NCI-H2196 (cell line): ENCODE data around the gene FASTK.

Experiments
- DNase-seq: peaks from one replicate; lab custom pipeline; 2025; ENCODE audit not compliant: unreplicated experiment; lab: John Stamatoyannopoulos, UW

The FASTK gene

DNA sequence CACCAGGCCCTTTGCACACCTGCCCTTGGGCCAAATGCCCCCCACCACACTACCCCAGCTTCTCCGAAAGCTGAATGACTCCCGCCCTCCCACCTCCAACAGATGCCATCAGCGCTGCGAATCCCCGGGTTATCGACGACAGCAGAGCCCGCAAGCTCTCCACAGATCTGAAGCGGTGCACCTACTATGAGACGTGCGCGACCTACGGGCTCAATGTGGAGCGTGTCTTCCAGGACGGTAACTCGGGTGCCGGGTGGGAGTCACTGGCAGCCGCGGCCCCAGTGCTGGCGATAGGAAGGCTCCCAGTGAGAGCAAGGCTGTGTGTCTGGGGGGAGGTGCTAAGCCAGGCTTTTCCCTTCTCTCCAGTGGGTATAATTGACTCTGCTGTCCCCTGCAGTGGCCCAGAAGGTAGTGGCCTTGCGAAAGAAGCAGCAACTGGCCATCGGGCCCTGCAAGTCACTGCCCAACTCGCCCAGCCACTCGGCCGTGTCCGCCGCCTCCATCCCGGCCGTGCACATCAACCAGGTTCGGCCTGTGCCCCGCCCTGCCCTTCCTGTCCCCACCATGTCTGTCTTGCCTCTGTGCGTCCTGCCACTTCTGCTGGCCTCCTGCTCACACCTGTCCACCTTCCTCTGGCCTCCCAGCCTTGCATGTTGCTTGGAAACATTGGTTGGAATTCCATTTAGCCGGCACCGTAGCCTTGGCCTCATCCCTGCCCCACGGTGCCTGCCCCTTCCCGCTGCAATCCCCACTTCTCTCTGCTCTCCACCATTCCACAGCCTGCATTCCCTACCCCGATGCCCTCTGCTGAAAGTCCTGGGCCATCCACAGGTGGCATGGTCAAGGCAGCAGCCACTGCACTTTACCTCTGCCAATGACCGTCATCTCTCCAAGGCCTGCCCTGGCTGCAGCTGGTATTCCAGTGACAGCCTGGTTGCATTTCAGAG lies 37.8 kb upstream of the FASTK start:
- no peak for DNase-seq

DNA sequence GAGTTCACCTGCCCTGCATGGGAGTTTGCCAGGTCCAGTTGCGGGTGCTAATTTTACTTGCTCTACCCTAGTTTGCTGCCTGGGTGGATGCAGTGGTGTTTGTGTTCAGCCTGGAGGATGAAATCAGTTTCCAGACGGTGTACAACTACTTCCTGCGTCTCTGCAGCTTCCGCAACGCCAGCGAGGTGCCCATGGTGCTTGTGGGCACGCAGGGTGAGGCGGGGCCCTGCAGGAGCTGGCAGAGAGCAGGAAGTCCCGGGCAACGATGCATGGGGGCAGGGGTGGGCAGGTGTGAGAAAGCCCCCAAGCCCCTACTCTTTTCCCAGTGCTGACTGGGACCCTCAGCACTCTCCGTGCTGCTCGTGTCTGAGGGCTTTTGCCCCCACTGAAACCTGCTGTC lies 37.0 kb upstream of the FASTK start:
- DNase-seq: no peak

DNA sequence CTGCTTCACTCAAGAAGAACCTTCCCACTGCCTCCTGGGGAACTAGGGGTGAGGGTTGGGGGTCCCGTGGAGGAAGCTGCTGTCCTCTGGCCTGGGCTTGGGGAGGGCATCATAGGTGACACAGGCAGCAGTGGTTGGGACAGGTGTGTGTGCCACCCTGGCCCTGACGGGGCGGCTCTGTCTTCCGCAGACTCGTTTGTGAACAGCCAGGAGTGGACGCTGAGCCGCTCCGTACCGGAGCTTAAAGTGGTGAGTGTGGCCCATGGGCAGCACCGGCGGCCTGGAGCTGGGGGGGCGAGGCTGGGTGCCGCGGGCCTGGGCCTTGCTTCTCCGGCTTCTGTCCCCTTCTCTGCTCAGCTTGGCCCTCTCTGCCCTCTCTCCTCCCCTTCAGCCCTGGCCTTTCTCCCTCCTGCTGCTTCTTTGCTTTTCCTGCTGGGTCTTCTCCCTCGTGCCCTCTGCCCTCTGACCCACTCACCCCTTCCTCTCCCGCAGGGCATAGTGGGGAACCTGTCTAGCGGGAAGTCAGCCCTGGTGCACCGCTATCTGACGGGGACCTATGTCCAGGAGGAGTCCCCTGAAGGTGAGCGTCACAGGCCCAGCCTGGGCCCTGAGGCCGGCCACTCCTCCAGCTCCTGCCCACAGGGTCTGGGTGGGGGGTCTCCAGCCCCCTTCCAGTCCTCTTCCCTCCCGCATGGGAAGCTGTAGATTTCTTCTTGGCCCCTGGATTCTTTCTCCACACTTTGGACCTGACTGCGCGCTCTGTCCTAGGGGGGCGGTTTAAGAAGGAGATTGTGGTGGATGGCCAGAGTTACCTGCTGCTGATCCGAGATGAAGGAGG lies 36.2 kb upstream of the FASTK start:
- no peak for DNase-seq

DNA sequence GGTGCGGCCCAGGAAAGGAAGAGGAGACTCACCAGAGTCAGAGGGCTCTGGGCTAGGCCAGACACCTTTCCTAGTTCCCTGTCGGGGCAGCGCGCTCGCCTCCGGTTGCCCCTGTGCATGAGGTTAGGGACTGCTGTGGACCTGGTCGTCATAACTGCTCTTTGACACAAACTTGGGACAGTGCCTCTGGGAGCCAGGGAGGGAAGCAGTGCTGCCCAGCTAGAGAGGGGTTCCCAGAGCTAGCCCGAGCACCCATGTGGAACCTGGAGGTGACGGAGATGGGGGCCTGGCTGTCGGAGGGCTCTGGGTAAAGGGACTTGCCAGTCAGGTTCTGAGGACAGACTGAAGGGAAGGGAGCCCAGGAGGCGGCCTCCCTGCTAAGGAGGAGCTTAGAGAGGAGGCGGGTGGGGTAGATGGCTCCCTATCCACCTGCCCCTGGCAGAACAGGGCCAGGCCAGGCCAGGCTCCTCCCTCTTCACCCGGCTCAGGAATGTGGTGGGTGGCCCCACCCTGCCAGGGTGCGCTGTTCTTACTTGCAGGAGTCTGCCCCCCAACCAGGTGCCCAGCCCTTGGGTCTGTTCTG lies 35.3 kb upstream of the FASTK start:
- DNase-seq: no peak

DNA sequence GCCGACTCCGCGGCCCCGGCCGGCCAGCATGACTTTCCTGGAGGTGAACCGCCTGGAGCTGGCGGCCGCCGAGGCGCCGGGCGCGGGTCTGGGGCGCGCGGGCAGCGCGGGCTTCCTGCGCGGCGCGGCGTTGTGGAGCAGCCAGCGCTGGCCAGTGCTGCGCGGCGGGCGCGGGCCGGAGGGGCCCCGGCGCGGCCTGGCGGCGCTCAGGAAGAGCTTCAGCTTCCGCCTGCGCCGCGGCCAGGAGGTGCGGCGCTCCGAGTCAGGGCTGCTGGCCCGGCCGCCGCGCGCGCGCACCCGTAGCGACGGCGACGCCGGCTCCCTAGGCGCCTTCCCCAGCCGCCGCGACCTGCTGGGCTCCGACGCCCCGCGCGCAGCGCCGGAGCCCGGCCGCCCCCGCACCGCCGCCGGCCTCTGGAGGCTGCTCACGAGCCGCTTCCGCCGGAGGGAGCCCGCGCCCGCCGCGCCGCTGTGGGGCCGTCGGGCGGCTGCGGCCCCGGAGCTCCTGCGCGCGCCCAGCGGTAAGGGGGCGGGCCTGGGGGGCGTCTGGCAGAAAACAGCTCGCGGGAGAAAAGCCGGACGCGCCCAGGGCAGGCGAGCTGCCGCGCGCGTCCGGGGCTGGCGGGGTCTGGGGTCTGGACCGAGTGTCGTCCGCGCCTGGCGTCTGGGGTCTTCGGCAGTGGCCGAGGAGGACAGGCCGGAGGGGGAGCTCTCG lies 34.7 kb upstream of the FASTK start:
- DNase-seq: no peak

DNA sequence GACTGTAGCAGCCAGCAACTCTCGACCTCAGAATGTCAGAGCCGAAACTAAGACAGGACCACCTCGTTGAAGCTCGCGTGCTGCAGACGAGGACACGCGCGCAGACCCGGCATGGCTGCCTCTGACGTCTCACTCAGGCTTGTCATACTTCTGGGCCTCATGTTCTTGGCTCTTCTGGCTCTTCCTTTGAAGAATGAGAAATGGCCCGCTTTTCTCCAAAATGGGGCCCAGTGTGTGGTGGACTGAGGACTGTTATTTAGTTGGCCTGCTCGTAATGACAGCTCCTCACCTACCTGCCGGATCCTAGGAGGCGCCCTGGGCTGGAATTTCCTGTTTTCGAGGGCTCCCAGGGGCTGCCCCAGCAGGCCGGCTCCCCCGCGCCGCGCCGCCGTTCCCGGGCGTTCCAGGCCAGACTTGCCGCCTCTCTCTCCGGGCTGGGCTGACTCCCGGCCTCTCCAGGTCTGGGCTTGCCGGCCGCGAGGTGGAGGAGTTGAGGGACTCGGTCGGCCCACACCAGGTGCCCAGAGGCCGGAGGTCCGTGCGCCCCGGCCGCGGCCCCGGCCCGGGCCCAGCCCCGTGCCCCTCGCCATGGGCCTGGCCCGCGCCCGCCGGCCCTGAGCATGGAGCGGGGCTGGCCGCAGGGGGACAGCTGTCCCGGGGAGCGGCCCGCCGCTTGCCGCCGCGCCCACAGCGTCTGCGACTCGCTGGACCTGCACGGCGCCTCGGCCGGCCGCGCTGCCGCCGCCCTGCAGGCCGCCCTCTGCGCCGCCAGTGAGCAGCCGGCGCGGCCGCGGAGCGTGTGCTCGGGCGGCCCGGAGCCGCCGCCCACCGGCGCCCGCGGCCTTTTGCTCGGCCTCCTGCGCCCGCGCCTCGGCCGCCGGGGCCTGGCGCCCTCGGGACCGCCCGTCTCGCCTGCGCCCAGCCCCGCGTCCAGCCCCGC lies 33.8 kb upstream of the FASTK start:
- no peak for DNase-seq

DNA sequence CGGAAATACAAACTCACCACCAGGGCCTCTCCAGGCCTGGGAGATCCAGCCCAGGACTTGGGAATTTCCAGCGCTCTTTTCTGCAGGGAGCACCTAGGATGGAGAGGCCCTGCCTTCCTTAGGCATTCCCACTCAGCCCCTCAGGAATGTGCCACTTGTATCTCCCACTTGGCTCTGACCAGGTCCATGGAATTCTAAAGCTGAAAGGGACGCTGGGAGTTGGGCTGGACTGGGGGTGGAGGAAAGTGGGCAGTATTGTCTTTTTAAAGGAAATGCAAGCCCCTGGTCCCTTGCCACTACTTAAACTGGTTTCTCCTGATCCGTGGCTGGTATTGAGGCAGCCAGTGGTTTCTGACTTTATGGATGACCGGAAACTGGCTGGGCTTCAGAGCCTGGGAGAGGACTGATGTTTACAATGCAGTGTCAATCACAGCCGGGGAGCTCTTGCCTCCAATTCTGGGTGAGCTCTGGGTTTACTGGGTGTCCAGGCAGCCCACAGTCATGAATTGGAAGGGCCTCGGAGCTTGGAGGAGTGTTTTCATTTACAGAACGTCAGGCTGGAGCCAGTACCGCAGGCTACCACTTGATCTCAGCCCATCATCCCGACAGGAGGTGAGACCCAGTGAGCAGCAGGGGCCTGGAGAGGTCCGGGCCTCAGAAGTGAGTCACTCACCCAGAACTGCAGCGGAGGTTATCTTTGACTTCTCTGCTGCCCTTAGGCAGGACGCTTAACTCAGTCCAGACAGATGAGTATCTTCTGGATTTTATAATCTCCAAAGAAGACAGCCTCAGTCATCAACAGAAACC lies 32.9 kb upstream of the FASTK start:
- DNase-seq: no peak

DNA sequence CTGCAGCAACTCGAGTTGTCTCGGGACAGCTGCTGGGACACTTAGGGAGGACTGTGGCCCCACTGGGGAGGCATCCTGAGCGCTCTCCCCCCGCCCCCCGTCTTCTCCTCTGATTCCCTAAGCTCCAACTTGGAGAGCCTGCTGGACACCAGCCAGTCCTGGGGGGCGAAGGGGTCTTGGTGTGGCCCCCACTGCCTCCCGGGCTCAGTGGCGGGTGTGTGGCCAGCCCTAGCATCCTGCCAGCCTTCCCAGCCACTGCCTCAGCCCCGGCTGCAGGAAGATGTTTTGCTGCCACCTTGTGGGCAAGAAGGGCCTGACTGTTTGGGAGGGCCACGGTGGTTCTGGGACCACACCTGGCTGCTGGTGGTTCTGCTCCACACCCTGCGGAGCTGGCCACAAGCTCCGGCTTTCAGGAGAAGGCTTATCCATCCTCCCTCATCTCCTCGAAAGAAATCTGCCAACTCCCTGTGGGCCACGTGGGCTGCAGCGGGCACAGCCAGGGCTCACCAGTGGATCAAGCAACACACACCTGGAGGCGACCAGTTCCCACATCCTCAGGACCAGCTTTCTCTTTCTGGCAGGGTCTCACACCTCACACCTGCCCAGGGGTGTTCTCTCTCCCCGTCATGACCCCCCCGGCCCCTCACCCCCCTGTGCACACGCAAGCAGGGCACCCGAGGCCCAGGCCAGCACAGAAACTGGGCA lies 30.5 kb upstream of the FASTK start:
- DNase-seq: peak; percentile 49

DNA sequence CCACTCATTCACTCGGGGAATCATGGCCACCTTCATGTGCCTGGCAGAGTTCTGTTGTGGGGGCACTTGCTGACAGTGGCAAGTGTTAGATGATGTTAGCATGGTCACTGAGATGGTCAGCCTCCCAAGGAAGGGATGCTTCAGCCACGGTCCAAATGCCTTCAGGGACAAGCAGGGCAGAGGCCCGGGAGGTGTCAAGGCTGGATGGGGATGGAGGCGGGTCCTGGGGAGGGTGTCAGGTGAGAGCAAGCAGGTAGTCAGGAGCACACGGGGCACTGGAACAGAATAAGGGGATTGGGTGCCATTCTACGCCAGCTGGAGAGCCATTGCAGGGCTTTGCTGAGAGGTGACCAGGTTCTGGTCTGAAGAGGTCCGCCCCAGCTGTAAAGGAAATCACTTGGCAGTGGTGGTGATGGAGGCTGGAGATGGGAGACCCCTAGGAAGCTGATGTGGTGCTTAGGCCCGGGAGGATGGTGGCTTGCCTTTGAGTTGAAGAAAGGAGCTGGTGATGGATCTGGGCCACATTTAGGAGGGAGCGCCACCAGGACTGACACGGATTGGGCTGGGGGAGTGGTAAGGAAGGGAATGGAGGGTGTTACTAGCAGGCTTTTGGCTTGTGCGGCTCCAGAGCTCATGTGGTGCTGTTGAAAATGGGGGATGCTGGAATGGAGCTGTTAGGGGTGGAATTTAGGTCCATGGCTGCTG lies 29.8 kb upstream of the FASTK start:
- no peak for DNase-seq

DNA sequence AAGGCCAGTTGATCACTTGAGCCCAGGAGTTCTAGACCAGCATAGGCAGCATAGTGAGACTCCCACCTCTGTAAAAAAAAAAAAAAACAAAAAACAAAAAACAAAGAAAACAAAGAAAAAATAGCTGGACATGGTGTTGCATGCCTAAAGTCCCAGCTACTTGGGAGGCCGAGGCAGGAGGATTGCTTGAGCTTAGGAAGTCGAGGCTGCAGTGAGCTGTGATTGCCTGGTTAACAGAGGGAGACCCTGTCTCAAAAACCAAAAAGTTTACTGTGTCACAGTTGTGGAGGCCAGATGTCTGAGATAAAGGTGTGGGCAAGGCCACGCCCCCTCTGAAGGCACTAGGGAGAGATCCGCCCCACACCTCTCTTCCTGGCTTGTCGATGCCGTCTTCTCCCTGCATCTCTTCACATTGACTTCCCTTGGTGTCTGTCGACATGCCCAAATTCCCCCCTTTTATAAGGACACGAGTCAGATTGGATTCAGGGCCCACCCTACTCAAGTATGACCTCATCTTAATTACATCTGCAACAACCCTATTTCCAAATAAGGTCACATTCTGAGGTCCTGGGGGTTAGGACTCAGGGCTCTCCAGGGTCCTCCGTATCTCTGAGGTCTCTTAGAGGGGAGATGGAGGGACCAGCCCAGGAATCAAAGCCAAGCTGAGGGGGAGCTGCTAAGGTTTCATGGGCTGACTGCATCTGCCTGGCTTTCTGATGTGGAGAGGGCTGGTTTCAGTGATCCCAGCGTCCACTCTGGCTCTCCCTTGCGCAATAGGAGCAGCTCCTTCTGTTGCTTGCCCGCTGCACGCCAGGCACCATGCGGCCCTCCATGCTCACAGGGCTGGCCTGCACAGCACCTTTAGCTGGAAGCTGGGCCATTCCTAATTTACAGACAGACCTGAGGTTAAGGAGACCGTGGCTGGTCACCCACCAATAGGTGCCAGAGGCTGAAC lies 28.8 kb upstream of the FASTK start:
- DNase-seq: no peak

DNA sequence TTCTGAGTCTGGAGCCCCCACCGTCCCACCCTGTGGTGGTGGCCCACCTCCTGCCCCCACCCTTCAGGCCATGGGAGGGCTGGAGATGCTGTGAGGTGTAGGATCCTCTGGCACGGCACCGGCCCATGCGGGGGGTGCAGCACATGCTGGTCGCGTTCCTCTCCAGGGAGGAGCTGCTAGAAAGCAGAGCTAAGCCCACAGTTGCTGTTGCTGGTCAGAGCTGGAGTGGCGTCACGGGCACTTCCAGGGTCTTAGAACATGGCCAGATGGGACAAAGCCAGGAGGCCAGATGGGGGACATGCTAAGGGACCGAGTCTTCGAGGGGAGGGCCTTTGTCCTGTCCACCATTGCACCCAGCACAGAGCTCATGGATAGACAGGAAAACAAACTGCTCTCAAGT lies 27.3 kb upstream of the FASTK start:
- no peak for DNase-seq

DNA sequence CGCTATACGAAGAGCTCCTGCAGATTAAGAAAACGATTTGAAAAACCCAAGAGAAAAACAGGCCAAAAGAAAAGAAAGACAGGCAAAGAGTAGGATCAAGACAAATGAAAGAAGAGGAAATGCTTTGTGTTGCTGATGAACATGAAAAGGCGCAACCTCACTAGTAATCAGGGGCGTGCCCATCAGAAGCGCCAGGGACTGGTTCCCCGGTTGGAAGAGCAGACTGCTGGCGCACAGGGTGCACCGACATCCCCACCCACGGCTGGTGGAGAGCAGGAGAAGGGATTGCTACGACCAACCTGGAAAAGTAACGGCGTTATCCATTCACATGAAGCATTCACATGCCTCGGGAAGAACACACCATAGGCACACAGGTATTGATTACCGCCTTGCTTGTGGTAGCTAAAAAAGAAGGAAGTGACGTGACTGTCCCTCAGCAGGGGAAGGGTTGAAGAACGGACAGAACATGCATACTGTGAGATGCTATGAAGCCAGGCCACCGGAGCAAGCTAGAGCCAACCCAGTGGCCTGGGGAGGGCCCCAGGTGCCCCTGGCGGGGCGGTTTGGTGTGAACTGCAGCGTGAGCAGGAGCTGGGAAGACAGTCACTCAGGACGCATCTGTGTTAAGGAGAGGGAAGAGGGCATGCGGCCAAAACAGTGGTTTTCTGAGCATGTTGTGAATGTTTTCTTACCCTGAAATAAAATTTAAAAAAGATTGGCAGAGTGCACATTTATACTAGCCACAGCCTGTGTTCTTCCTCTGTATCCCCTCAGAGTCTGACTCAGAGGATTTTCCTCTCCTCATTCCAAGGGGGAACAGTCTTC lies 24.0 kb upstream of the FASTK start:
- no peak for DNase-seq

DNA sequence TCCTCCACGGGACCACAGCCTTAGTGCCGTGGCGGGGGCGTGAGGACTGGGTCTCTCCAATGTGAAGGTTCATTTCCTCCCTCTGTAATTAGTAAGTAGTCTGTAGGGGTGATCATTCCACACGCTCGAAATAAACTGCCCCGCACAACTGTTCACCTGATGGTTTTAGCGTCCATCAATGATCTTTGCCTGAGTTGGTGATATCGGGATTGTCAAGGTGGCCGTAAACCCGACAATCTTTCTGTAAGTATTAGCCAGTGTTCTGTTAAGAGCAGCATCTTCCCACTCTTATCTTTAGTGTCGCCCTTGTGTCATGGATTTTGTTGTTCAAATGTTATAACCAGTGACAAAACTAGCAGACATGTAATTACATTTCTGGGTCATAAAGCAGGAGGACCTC lies 23.4 kb upstream of the FASTK start:
- no peak for DNase-seq

DNA sequence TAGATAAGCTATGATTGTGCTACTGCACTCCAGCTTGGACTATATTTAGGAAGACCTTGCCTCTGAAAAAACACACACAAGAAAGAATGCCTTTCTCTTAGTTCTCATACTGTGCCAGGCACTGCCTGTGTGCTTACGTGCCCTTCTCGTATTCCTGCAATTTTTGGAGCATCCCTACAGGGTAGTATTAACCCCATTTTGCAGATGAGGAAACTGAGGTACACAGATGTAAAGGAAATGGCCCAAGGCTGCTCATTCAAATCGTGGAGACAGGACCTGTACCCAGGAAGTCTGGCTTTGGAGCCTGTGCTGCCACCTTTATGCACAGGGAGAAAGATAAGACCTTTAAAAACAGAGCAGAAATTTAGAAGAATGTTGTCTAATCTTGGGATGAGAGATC lies 22.4 kb upstream of the FASTK start:
- DNase-seq: no peak

DNA sequence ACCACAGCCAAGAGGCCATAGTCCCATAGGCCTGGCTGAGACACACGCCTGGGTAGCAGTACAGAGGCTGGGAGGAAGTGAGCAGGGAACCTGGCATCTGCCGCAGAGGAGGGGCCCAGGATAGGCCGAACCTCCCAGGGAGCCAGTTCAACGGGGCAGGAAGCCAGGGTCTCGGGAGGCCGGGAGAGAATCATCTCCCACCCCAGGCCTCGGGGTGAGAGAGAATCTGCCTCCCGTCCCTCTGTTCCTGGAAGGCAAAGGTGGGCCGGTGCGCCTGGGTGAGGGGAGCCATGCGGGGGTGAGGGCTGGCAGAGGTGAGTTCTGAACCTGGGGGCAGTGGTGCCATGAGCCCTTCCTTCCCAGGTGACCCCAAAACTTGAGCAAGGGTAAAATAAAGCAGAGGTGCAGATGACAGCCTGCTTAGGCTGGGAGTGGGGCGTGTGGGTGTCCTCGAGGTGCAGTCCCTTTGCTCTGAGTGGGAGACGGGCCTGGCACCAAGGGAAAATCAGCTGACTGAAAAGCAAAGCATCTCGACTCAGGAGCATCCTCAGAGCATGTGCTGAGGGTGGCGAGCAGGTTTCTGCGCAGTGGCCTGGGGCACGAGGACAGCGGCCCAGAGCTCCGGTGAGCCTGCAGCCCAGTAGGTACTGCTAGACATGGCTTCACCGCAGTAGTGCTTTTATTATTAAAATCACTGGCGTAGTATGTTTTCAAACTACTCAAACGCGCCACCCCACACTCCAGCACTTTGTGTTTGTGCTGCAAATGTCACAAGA lies 21.2 kb upstream of the FASTK start:
- DNase-seq: no peak
